ENCODE data around the gene TEAD1.

TEAD1 gene

GRCh38 chr11:12681466-12681865 lies 7.2 kb downstream of the TEAD1 start:
- in situ Hi-C loops (cut with MboI; ENCODE audit: low sequenced_read_pairs, unreplicated experiment) = no loop called here
- no peak for TF ChIP-seq CTCF (IDR thresholded peaks at IDR 0.05; ENCODE audit: borderline replicate concordance, control extremely low read depth, extremely low read depth, insufficient read depth, missing control alignments)
- DNase-seq (ENCODE audit: low spot score) = no peak

DNA sequence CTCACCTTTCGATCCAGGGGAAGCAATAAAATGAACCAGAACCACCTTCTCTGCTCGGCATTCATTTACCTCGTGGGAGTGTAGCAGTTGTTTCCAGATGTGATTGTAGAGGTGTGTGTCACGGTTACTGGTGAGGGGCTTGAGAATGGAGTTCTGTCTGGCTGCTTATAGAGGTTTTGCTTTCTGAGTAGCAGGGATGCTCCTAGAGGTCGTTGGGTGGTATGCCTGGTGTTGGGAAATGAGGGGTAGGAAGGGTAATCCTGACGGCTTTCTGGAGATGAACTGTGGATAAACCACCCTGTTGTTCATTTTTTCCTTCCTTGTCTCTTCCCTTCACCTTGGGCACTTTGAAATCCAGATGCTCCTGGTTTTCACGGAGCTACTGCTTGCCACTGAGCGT lies 8.1 kb downstream of the TEAD1 start:
- no peak for DNase-seq (ENCODE audit: low spot score)
- TF ChIP-seq CTCF (IDR thresholded peaks at IDR 0.05; ENCODE audit: borderline replicate concordance, control extremely low read depth, extremely low read depth, insufficient read depth, missing control alignments) = no peak
- in situ Hi-C loops (cut with MboI; ENCODE audit: low sequenced_read_pairs, unreplicated experiment) = no loop called here

DNA sequence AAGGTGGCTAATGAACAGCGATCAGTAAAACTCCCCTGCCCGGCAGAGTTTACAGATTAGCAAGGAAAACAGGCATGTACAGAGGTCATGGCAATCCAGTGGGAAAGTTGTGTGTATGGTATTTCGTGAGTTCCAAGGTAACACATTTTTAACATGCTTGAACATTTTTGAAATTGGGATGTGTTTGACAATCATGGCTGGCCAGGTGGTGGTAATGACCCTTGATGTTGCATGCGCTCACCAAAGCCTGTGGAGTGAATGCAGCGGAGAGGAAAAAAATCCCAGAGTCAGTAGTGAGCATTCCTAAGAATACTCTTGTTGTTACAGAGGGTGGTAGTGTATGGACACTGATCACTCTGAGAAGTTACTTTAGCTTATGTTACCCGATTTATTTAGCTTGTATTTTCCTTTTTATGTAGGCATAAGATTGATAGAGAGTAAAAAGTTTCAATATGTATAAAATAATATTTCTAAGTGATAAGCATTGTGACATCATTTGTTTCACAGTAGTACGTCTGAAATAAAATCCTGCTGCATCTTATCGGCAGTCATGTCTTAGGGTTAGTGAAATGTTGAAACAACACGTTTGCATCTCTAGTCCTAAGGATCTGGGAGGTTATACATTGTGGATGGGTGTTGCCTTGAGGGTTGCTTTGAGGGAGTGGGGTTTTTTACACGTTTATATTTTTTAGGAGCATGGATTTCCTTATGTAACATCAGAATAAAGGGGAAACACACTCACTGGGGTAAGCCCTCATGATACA lies 8.7 kb downstream of the TEAD1 start:
- TF ChIP-seq CTCF (IDR thresholded peaks at IDR 0.05; ENCODE audit: borderline replicate concordance, control extremely low read depth, extremely low read depth, insufficient read depth, missing control alignments) = no peak
- in situ Hi-C loops (cut with MboI; ENCODE audit: low sequenced_read_pairs, unreplicated experiment) = no loop called here
- no peak for DNase-seq (ENCODE audit: low spot score)

DNA sequence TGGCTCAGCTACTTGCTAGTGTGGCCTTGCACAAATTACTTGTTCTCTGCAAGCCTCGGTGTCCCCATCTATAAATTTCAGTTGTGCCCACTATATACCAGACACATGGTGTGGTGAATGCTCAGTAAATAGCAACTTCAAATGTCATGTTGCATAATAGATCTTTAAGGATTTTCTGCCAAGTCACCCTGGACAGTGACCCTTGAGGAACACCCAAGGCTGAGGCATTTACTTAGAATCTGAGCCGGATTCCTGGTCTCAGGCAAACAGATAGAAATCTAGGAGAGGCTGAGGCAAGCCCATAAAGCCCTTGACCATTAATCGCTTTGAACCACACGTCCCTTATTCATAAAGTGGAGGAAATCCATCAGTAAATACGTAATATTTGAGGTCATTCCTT lies 9.7 kb downstream of the TEAD1 start:
- TF ChIP-seq CTCF (IDR thresholded peaks at IDR 0.05; ENCODE audit: borderline replicate concordance, control extremely low read depth, extremely low read depth, insufficient read depth, missing control alignments) = no peak
- no peak for DNase-seq (ENCODE audit: low spot score)
- in situ Hi-C loops (cut with MboI; ENCODE audit: low sequenced_read_pairs, unreplicated experiment) = no loop called here

GRCh38 chr11:12684315-12684714 lies 10.1 kb downstream of the TEAD1 start:
- no peak for TF ChIP-seq CTCF (IDR thresholded peaks at IDR 0.05; ENCODE audit: borderline replicate concordance, control extremely low read depth, extremely low read depth, insufficient read depth, missing control alignments)
- in situ Hi-C loops (cut with MboI; ENCODE audit: low sequenced_read_pairs, unreplicated experiment) = no loop called here
- DNase-seq (ENCODE audit: low spot score) = no peak

DNA sequence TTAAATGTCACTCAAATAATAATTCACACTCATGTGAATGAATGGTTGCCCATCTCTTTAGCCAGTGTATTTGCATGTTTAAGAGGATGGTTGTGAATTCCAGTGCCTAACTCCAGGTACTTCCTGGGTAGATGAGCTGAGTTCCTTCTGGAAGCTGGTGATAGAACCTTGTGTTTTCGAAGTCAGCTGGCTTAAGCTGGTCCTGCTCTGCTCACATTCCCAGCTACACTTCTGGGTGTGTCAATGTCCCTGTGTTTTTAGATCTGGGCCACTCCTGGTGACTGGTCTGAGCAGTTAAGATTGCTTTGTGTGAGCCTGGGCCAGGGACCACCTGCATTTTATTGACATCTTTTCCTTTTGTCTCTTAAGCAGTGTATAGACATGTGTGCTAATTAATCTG lies 10.6 kb downstream of the TEAD1 start:
- TF ChIP-seq CTCF (IDR thresholded peaks at IDR 0.05; ENCODE audit: borderline replicate concordance, control extremely low read depth, extremely low read depth, insufficient read depth, missing control alignments) = no peak
- no peak for DNase-seq (ENCODE audit: low spot score)
- in situ Hi-C loops (cut with MboI; ENCODE audit: low sequenced_read_pairs, unreplicated experiment) = no loop called here
